ENCODE results near the gene NTRK3.

GRCh38 chr15:88209111-88209510 is 47.4 kb downstream of the NTRK3 start:
- no peak for TF ChIP-seq POLR2AphosphoS5 (IDR thresholded peaks at IDR 0.05; ENCODE audit: borderline replicate concordance, low read depth, low read length)
- no peak for TF ChIP-seq EZH2 (IDR thresholded peaks at IDR 0.05)

Data from SK-N-MC (cell line).